GM23248 (cell line): ENCODE results near the gene HPS1. TPM values are rescaled to one million over a fixed set of nuclear protein-coding genes. Genes with fewer than 3 reads are reported as not detected.

Experiments used
- DNase-seq: peaks from one replicate; pipeline ENCODE4 v3.0.0-alpha.2; 2015
- H2AFZ ChIP-seq: fragments of 200-600 bp; sonication (generic); 2 replicates; pipeline ENCODE4 v1.6.1; 2016; ENCODE audit warnings: antibody characterized with exemption
- H3F3A ChIP-seq: fragments of 200-600 bp; sonication (generic); 2 replicates; pipeline ENCODE4 v1.6.1; 2016; ENCODE audit warnings: mild to moderate bottlenecking, antibody characterized with exemption, mixed run types; ENCODE audit not compliant: insufficient read depth
- H3K27ac ChIP-seq: fragments of 200-600 bp; sonication (generic); 2 replicates; pipeline ENCODE4 v1.5.1; 2016; ENCODE audit warnings: mild to moderate bottlenecking
- H3K27me3 ChIP-seq: fragments of 200-600 bp; sonication (generic); replicated peaks from 2 replicates; pipeline ENCODE4 v1.6.1; 2016; ENCODE audit warnings: mild to moderate bottlenecking; ENCODE audit not compliant: insufficient read depth
- H3K36me3 ChIP-seq: fragments of 200-600 bp; sonication (generic); 2 replicates; pipeline ENCODE4 v1.6.1; 2016; ENCODE audit warnings: low read depth, mild to moderate bottlenecking
- H3K4me1 ChIP-seq: fragments of 200-600 bp; sonication (generic); 2 replicates; pipeline ENCODE4 v1.6.1; 2016; ENCODE audit warnings: mild to moderate bottlenecking; ENCODE audit not compliant: insufficient read depth
- H3K4me2 ChIP-seq: fragments of 200-600 bp; sonication (generic); one replicate; pipeline ENCODE4 v1.6.1; 2016; ENCODE audit warnings: mild to moderate bottlenecking; ENCODE audit not compliant: unreplicated experiment
- H3K4me3 ChIP-seq: fragments of 200-600 bp; sonication (generic); 2 replicates; pipeline ENCODE4 v1.5.1; 2016; ENCODE audit warnings: mild to moderate bottlenecking
- H3K79me2 ChIP-seq: fragments of 200-600 bp; sonication (generic); 2 replicates; pipeline ENCODE4 v1.6.1; 2016; ENCODE audit warnings: mild to moderate bottlenecking; ENCODE audit not compliant: insufficient read depth
- H3K9ac ChIP-seq: fragments of 200-600 bp; sonication (generic); 2 replicates; pipeline ENCODE4 v1.6.1; 2016; ENCODE audit warnings: mild to moderate bottlenecking
- H3K9me2 ChIP-seq: fragments of 200-600 bp; sonication (generic); 2 replicates; pipeline ENCODE4 v1.6.1; 2016; ENCODE audit warnings: mixed run types, mild to moderate bottlenecking, moderate library complexity; ENCODE audit not compliant: insufficient read depth
- H3K9me3 ChIP-seq: fragments of 200-600 bp; sonication (generic); one replicate; pipeline ENCODE4 v1.6.1; 2017; ENCODE audit warnings: low read depth
- H4K20me1 ChIP-seq: fragments of 200-600 bp; sonication (generic); 2 replicates; pipeline ENCODE4 v1.6.0; 2016; ENCODE audit not compliant: insufficient read depth
- EZH2 ChIP-seq: fragments of 200-600 bp; sonication (generic); IDR thresholded peaks from 2 replicates; pipeline ENCODE4 v1.6.1; 2018; ENCODE audit warnings: antibody characterized with exemption, mild to moderate bottlenecking; ENCODE audit not compliant: insufficient read depth, poor library complexity, severe bottlenecking
- EZH2phosphoT487 ChIP-seq: fragments of 200-600 bp; sonication (generic); IDR thresholded peaks from 2 replicates; pipeline ENCODE4 v1.6.1; 2018; ENCODE audit warnings: antibody characterized with exemption, moderate library complexity, mild to moderate bottlenecking, low read depth; ENCODE audit not compliant: insufficient read depth
- WGBS, 2 experiments: methylation state at CpG; one replicate each; pipeline ENCODE4 v1.1.6; 2015 to 2017; ENCODE audit warnings: low lambda C conversion rate in 2 of 2, low coverage in 1 of 2; ENCODE audit errors: missing lambda C conversion rate in 2 of 2; 5-methylcytosine and 5-hydroxymethylcytosine counted together
- in situ Hi-C: fragments of 300-500 bp; cut with MboI; formaldehyde crosslinking; loops from 2 replicates; pipeline ENCODE4 v1.15.0; 2020
- polyA plus RNA-seq: library from polyadenylated mRNA; unstranded; fragments of >200 nt; fragmentation: Nextera tagmentation; extraction: Ambion mirVana; gene quantifications from 2 replicates; pipeline ENCODE4 v1.2.1, GENCODE V29; 2016
- total RNA-seq: library from RNA; depleted of rRNA; stranded (reverse); fragments of >200 nt; shearing (Covaris generic); gene quantifications from 2 replicates; pipeline ENCODE4 v1.2.3, GENCODE V29; 2014

HPS1 gene
- total and polyA plus RNA-seq, 2 experiments from 2014 or later: 54.5 to 80.6 TPM

GRCh38 chr10:98376485-98376884, 70.2 kb downstream of the HPS1 start:
- Histone ChIP-seq H3K9me3 (no peaks in the 10 kb centered on the region), H3K27ac (no peak overlapping the region), H3K9me2 (no peaks in the 10 kb centered on the region), H3K79me2 (no peaks in the 10 kb centered on the region), H3F3A (0 out of 2 replicates have a peak, but pooled peaks cover 6% of the 10 kb centered on the region), H3K4me2 (no peak overlapping the region), H3K36me3 (no peaks in the 10 kb centered on the region), H3K4me1 (peaks cover 19% of the 10 kb centered on the region), H4K20me1 (no peaks in the 10 kb centered on the region), H3K27me3 (no peaks in the 10 kb centered on the region), H3K9ac (no peak overlapping the region), H3K4me3 (no peak overlapping the region), H2AFZ (no peak overlapping the region)
- no peak for TF ChIP-seq EZH2
- TF ChIP-seq EZH2phosphoT487: no peak
- DNase-seq: no peak
- WGBS, 2 experiments: 94 to 100% methylated on average over 1 of the region's 1 CpG
- in situ Hi-C loops: no loop called here

- in situ Hi-C loops: no loop called here
- Histone ChIP-seq H3K9me3 (no peaks in the 10 kb centered on the region), H3K9me2 (no peaks in the 10 kb centered on the region), H3K36me3 (no peaks in the 10 kb centered on the region), H3K9ac (peak overlapping the region; percentile 64; the same call in 1 of the 2 replicates), H3F3A (0 out of 2 replicates have a peak, but pooled peaks cover 6% of the 10 kb centered on the region), H3K79me2 (no peaks in the 10 kb centered on the region), H3K4me1 (peaks cover 19% of the 10 kb centered on the region), H3K27ac (peak overlapping the region; percentile 76), H3K4me2 (peak overlapping the region; percentile 94), H3K27me3 (no peaks in the 10 kb centered on the region), H2AFZ (peak overlapping the region; percentile 60), H3K4me3 (peak overlapping the region; percentile 63), H4K20me1 (no peaks in the 10 kb centered on the region)
- TF ChIP-seq EZH2 (no peak), EZH2phosphoT487 (no peak)
- peak; percentile 88 for DNase-seq
- 27 to 28% methylated on average over 8 of the region's 8 CpGs for WGBS, 2 experiments
Measured at GRCh38 chr10:98374217-98374985, 72.3 kb downstream of the HPS1 start.

- Histone ChIP-seq H3K4me2 (peak overlapping the region; percentile 94), H3K9me2 (no peaks in the 10 kb centered on the region), H3K27me3 (no peaks in the 10 kb centered on the region), H3K36me3 (no peaks in the 10 kb centered on the region), H3K9ac (no peak overlapping the region), H3K27ac (no peak overlapping the region), H4K20me1 (no peaks in the 10 kb centered on the region), H3K4me1 (peaks cover 12% of the 10 kb centered on the region), H3K4me3 (no peak overlapping the region), H3F3A (no peaks in the 10 kb centered on the region), H2AFZ (peak overlapping the region; percentile 60; the same call in 1 of the 2 replicates), H3K79me2 (no peaks in the 10 kb centered on the region), H3K9me3 (no peaks in the 10 kb centered on the region)
- 83 to 84% methylated on average over 12 of the region's 12 CpGs for WGBS, 2 experiments
- in situ Hi-C loops: no loop called here
- TF ChIP-seq EZH2phosphoT487: no peak
- no peak for TF ChIP-seq EZH2
- DNase-seq: no peak
Measured at GRCh38 chr10:98373260-98374040, 73.3 kb downstream of the HPS1 start.

GRCh38 chr10:98370831-98371820, 75.6 kb downstream of the HPS1 start:
- Histone ChIP-seq H2AFZ (no peak overlapping the region), H3K4me3 (no peak overlapping the region), H3K79me2 (no peaks in the 10 kb centered on the region), H3F3A (no peaks in the 10 kb centered on the region), H3K27ac (no peak overlapping the region), H3K4me2 (no peak overlapping the region), H4K20me1 (no peaks in the 10 kb centered on the region), H3K4me1 (peaks cover 12% of the 10 kb centered on the region), H3K9ac (no peak overlapping the region), H3K27me3 (no peaks in the 10 kb centered on the region), H3K9me3 (no peaks in the 10 kb centered on the region), H3K36me3 (no peaks in the 10 kb centered on the region), H3K9me2 (no peaks in the 10 kb centered on the region)
- in situ Hi-C loops: no loop called here
- no peak for DNase-seq
- WGBS, 2 experiments: 69 to 73% methylated on average over 14 of the region's 14 CpGs
- TF ChIP-seq EZH2 (no peak), EZH2phosphoT487 (no peak)
